Epidermal melanocyte (primary cell): ENCODE results near the gene INPP1.

ENCODE experiments used
- DNase-seq: peaks from one replicate; pipeline ENCODE4 v3.0.0; 2011; ENCODE audit warnings: low spot score; ENCODE audit not compliant: insufficient read length

INPP1 gene

GRCh38 chr2:190407662-190408537 lies 64.5 kb downstream of the INPP1 start, which contains the start of gene MFSD6:
MFSD6 (plus strand) TSS chr2:190408355; CDS start chr2:190436030, 27,675 bp downstream.
- no peak for DNase-seq

- no peak for DNase-seq
Measured at GRCh38 chr2:190408538-190409271, 65.3 kb downstream of the INPP1 start.

- no peak for DNase-seq
Measured at GRCh38 chr2:190409616-190410015, 66.2 kb downstream of the INPP1 start.

- no peak for DNase-seq
Measured at GRCh38 chr2:190410166-190410565, 66.8 kb downstream of the INPP1 start.

- DNase-seq = no peak
Measured at GRCh38 chr2:190412966-190413365, 69.6 kb downstream of the INPP1 start.

GRCh38 chr2:190413421-190413820 lies 70.0 kb downstream of the INPP1 start:
- DNase-seq = no peak

- DNase-seq = no peak
Measured at GRCh38 chr2:190415251-190415650, 71.9 kb downstream of the INPP1 start.

GRCh38 chr2:190415794-190416775 lies 72.7 kb downstream of the INPP1 start:
- no peak for DNase-seq

GRCh38 chr2:190417045-190417842 lies 73.9 kb downstream of the INPP1 start:
- no peak for DNase-seq

GRCh38 chr2:190418727-190419126 lies 75.3 kb downstream of the INPP1 start:
- DNase-seq = no peak

GRCh38 chr2:190420801-190421200 lies 77.4 kb downstream of the INPP1 start:
- DNase-seq = no peak
